GM20000 (cell line): ENCODE data around the gene NACC2.
A peak's percentile ranks its signal among the peaks of the same experiment; 100 is the strongest.

Experiments used
- DNase-seq: peaks from one replicate; pipeline ENCODE4 v3.0.0; 2012; ENCODE audit warnings: low spot score
- TF ChIP-seq, protein P1 (sequence below): IDR thresholded peaks from 2 replicates; pipeline ENCODE4 v1.5.1; 2012; ENCODE audit warnings: mild to moderate bottlenecking, control low read depth; ENCODE audit errors: extremely low read depth, missing control alignments

NACC2 gene

GRCh38 chr9:136115206-136115605, 20.1 kb upstream of the NACC2 start:
- no peak for DNase-seq
- TF ChIP-seq, protein P1, sequence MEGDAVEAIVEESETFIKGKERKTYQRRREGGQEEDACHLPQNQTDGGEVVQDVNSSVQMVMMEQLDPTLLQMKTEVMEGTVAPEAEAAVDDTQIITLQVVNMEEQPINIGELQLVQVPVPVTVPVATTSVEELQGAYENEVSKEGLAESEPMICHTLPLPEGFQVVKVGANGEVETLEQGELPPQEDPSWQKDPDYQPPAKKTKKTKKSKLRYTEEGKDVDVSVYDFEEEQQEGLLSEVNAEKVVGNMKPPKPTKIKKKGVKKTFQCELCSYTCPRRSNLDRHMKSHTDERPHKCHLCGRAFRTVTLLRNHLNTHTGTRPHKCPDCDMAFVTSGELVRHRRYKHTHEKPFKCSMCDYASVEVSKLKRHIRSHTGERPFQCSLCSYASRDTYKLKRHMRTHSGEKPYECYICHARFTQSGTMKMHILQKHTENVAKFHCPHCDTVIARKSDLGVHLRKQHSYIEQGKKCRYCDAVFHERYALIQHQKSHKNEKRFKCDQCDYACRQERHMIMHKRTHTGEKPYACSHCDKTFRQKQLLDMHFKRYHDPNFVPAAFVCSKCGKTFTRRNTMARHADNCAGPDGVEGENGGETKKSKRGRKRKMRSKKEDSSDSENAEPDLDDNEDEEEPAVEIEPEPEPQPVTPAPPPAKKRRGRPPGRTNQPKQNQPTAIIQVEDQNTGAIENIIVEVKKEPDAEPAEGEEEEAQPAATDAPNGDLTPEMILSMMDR = no peak

- TF ChIP-seq, protein P1 = no peak
- DNase-seq = no peak
Observed at GRCh38 chr9:136114610-136115009, 19.5 kb upstream of the NACC2 start.

GRCh38 chr9:136112541-136112940, 17.5 kb upstream of the NACC2 start:
- DNase-seq = no peak
- TF ChIP-seq, protein P1 = no peak

DNA sequence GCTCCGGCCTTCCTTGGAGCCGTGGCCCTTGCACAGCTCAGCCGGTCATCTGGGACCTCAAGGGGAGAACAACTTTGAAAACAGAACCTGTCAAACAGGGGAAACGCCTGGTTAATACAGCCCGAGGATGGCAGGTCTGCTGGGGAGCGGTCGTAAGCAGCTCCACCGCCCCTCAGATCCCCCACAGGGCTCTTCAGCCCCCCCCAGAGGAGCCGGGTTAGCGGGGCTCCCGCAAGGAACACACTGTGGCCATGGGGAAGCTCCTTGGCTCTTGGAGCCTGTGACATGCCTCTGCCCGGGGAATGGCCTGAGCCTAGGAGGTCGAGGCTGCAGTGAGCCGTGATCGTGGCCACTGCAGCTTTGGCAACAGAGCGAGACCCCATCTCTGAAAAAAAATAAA, 16.8 kb upstream of the NACC2 start:
- no peak for DNase-seq
- TF ChIP-seq, protein P1 = no peak

DNA sequence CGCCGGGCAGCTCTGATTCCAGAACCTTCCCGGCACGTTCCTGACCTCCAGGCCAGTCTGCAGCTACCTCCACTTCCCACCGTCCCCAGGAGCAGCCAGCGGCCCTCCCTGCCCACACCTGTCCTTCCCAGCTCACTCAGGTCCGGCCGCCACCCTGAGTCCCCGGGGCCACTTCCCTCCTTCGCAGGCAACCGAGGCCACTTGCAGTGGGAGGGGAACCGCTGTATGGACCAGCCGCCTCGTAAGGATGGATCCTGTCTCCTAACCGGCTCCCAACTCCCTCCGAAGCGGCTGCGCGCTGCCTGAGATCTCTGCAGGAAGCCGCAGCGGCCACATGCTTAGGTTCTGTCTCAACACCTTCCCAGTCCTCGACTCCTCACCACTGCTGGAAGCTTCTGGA, 16.1 kb upstream of the NACC2 start:
- TF ChIP-seq, protein P1 = no peak
- no peak for DNase-seq

- DNase-seq = no peak
- TF ChIP-seq, protein P1 = peak; percentile 23
Observed at GRCh38 chr9:136110082-136111061, 15.3 kb upstream of the NACC2 start.

- peak; percentile 93 for DNase-seq
- TF ChIP-seq, protein P1 = no peak
Observed at GRCh38 chr9:136109351-136110081, 14.4 kb upstream of the NACC2 start.
